ENCODE data around the gene FAM151B. TPM values are rescaled to one million over a fixed set of nuclear protein-coding genes. Genes with fewer than 3 reads are reported as not detected.
A peak's percentile ranks its signal among the peaks of the same experiment; 100 is the strongest.

The FAM151B gene
- total RNA-seq, 1 experiment from 2014 or later, result 2.0 TPM

DNA sequence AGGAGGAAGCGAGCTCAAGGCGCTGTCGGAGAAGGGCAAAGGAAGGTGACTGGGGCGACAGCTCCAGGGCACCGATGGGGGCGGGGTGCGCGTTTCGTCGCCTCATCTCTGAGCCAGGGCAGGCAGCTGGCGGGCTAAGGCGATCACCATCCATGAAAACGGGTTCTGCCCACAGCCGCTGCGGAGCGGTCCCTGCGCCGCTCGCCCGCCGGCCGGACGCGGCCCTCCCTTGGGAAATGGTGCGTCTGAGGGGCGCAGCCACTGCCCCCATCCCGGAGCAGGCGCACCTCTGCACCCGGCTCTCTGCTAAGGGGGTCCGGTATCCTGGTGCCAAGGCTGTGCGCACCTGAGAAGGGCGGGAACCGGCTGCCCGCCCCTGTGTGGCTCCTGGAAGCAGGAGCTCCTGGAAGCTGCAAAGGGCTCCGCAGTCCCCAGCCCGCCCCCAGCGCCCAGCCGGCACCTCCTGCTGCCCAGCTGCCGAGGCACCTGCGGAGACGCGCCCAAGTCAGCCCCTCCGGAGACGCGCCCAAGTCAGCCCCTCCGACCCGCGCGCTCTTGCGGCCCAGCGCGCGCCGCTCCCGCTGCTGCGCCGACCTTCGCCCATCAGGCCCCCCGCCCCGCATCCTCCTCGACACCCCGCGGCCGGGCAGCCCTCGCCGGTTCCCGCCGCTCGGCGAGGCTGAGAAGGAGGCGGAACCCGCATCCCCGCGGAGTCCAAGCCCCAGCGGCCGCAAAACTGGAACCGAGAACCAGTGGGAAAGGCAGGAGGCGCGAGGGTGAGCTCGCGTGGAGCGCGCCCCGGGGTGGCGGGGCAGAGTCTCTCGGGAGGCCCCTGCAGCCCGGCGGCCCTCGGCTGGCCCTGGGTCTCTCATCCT is 81.4 kb downstream of the FAM151B start:
- CTCF ChIA-PET, result no interaction called here
- no peak overlapping the region for H3K27ac Mint-ChIP-seq (ENCODE audit: unreplicated experiment)
- peaks cover 77% of the 10 kb centered on the region for H3K27me3 Mint-ChIP-seq (ENCODE audit: unreplicated experiment)
- intact Hi-C loops (cut with micrococcal nuclease; ENCODE audit: unreplicated experiment), result loop anchor here (5.0 kb wide), 1 partner anchor 77 kb away; no protein-coding TSS in a partner anchor
- peaks cover 7% of the 10 kb centered on the region for H3K36me3 Mint-ChIP-seq (ENCODE audit: insufficient read depth, unreplicated experiment)
- TF ChIP-seq, protein P1, sequence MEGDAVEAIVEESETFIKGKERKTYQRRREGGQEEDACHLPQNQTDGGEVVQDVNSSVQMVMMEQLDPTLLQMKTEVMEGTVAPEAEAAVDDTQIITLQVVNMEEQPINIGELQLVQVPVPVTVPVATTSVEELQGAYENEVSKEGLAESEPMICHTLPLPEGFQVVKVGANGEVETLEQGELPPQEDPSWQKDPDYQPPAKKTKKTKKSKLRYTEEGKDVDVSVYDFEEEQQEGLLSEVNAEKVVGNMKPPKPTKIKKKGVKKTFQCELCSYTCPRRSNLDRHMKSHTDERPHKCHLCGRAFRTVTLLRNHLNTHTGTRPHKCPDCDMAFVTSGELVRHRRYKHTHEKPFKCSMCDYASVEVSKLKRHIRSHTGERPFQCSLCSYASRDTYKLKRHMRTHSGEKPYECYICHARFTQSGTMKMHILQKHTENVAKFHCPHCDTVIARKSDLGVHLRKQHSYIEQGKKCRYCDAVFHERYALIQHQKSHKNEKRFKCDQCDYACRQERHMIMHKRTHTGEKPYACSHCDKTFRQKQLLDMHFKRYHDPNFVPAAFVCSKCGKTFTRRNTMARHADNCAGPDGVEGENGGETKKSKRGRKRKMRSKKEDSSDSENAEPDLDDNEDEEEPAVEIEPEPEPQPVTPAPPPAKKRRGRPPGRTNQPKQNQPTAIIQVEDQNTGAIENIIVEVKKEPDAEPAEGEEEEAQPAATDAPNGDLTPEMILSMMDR (IDR thresholded peaks at IDR 0.05; ENCODE audit: unreplicated experiment), result no peak
- peaks cover 3% of the 10 kb centered on the region for H3K9me3 Mint-ChIP-seq (ENCODE audit: low read depth, unreplicated experiment)
- DNase-seq, result peak; percentile 16
- BruUV-seq (replicated peaks), result no TSS peak
- peak overlapping the region; percentile 65 for H3K4me3 Mint-ChIP-seq (ENCODE audit: low read depth, unreplicated experiment)
- H3K4me1 Mint-ChIP-seq (ENCODE audit: low read depth, unreplicated experiment), result peaks cover 19% of the 10 kb centered on the region

GRCh38 chr5:80569961-80570786 is 82.3 kb downstream of the FAM151B start, which contains the start of gene ANKRD34B:
Gene ANKRD34B, minus strand, starts transcription at chr5:80570280. Its CDS starts 10,261 bp downstream, at chr5:80560019.
- no peak within 1 kb of the TSS for H3K27ac Mint-ChIP-seq (ENCODE audit: unreplicated experiment)
- BruUV-seq (replicated peaks), result no TSS peak
- CTCF ChIA-PET, result no interaction called here
- peaks cover 14% of the 10 kb centered on the region for H3K4me1 Mint-ChIP-seq (ENCODE audit: low read depth, unreplicated experiment)
- H3K36me3 Mint-ChIP-seq (ENCODE audit: insufficient read depth, unreplicated experiment), result peaks cover 7% of the 10 kb centered on the region
- peak within 1 kb of the TSS; percentile 65 for H3K4me3 Mint-ChIP-seq (ENCODE audit: low read depth, unreplicated experiment)
- DNase-seq, result peak; percentile 43
- H3K27me3 Mint-ChIP-seq (ENCODE audit: unreplicated experiment), result peaks cover 75% of the 10 kb centered on the region
- TF ChIP-seq, protein P1 (IDR thresholded peaks at IDR 0.05; ENCODE audit: unreplicated experiment), result no peak
- intact Hi-C loops (cut with micrococcal nuclease; ENCODE audit: unreplicated experiment), result loop anchor here (5.0 kb wide), 1 partner anchor 78 kb away; no protein-coding TSS in a partner anchor
- peaks cover 1% of the 10 kb centered on the region for H3K9me3 Mint-ChIP-seq (ENCODE audit: low read depth, unreplicated experiment)

- BruUV-seq (replicated peaks), result no TSS peak
- no peak for DNase-seq
- peaks cover 72% of the 10 kb centered on the region for H3K27me3 Mint-ChIP-seq (ENCODE audit: unreplicated experiment)
- H3K4me3 Mint-ChIP-seq (ENCODE audit: low read depth, unreplicated experiment), result no peak overlapping the region
- CTCF ChIA-PET, result no interaction called here
- H3K4me1 Mint-ChIP-seq (ENCODE audit: low read depth, unreplicated experiment), result no peaks in the 10 kb centered on the region
- no peak overlapping the region for H3K27ac Mint-ChIP-seq (ENCODE audit: unreplicated experiment)
- TF ChIP-seq, protein P1 (IDR thresholded peaks at IDR 0.05; ENCODE audit: unreplicated experiment), result no peak
- no peaks in the 10 kb centered on the region for H3K9me3 Mint-ChIP-seq (ENCODE audit: low read depth, unreplicated experiment)
- peaks cover 7% of the 10 kb centered on the region for H3K36me3 Mint-ChIP-seq (ENCODE audit: insufficient read depth, unreplicated experiment)
- intact Hi-C loops (cut with micrococcal nuclease; ENCODE audit: unreplicated experiment), result no loop called here
Measured at GRCh38 chr5:80573062-80573461, 85.2 kb downstream of the FAM151B start.

- intact Hi-C loops (cut with micrococcal nuclease; ENCODE audit: unreplicated experiment), result no loop called here
- Mint-ChIP-seq H3K9me3 (ENCODE audit: low read depth, unreplicated experiment) (no peaks in the 10 kb centered on the region), H3K27me3 (ENCODE audit: unreplicated experiment) (peaks cover 61% of the 10 kb centered on the region), H3K27ac (ENCODE audit: unreplicated experiment) (no peak overlapping the region), H3K4me3 (ENCODE audit: low read depth, unreplicated experiment) (no peak overlapping the region), H3K36me3 (ENCODE audit: insufficient read depth, unreplicated experiment) (no peaks in the 10 kb centered on the region), H3K4me1 (ENCODE audit: low read depth, unreplicated experiment) (no peaks in the 10 kb centered on the region)
- CTCF ChIA-PET, result interaction anchor here (0.7 kb wide), 1 partner anchor 15 kb away, joined by 4 read pairs; no protein-coding TSS in a partner anchor
- TF ChIP-seq, protein P1 (IDR thresholded peaks at IDR 0.05; ENCODE audit: unreplicated experiment), result no peak
- BruUV-seq (replicated peaks), result no TSS peak
- no peak for DNase-seq
Measured at GRCh38 chr5:80576383-80576782, 88.5 kb downstream of the FAM151B start.
